Right lobe of liver (tissue), 6 donors: ENCODE measurements around the gene TMEM72. TPM values are rescaled to one million over a fixed set of nuclear protein-coding genes. Genes with fewer than 3 reads are reported as not detected.

ENCODE experiments used
- ATAC-seq, 4 donors: fragments of 200-7000 bp; cut with Tn5 transposase; one replicate each; pipeline ENCODE4 v1.9.1; 2020; ENCODE audit warnings: mild to moderate bottlenecking in 4 of 4, moderate library complexity in 4 of 4
- DNase-seq, 3 donors: peaks; one replicate each; pipeline ENCODE4 v3.0.0-alpha.2; 2020
- H3K27ac ChIP-seq, 3 donors: fragments of 200-600 bp; one replicate each; pipeline ENCODE4 v1.8.0; 2022
- H3K27me3 ChIP-seq, 2 donors: fragments of 200-600 bp; one replicate each; pipeline ENCODE4 v1.8.0; 2022
- H3K36me3 ChIP-seq, 4 donors: fragments of 200-600 bp; sonication (generic) in 1 of 4; one replicate each; pipeline versions ENCODE4 v1.5.1 to v1.8.0; 2017 to 2022; ENCODE audit warnings: control low read depth in 1 of 4
- H3K4me1 ChIP-seq, 4 donors: fragments of 200-600 bp; sonication (generic) in 1 of 4; one replicate each; pipeline versions ENCODE4 v1.5.1 to v1.8.0; 2017 to 2022; ENCODE audit warnings: control low read depth in 1 of 4
- H3K4me3 ChIP-seq, 3 donors: fragments of 200-600 bp; one replicate each; pipeline ENCODE4 v1.8.0; 2022
- H3K9me3 ChIP-seq, 4 donors: fragments of 200-600 bp; sonication (generic) in 1 of 4; one replicate each; pipeline versions ENCODE4 v1.5.1 to v1.8.0; 2017 to 2022; ENCODE audit warnings: control low read depth in 1 of 4
- POLR2A ChIP-seq: fragments of 450-650 bp; IDR thresholded peaks from one replicate; pipeline ENCODE4 v1.6.1; 2017; ENCODE audit warnings: antibody characterized with exemption, mild to moderate bottlenecking
- WGBS: methylation state at CpG from one replicate; pipeline ENCODE4 v1.1.6; 2018; ENCODE audit warnings: low coverage, low lambda C conversion rate; ENCODE audit not compliant: insufficient coverage; ENCODE audit errors: missing lambda C conversion rate; 5-methylcytosine and 5-hydroxymethylcytosine counted together
- intact Hi-C, 2 donors: fragments of 100-400 bp; cut with DNase I; formaldehyde crosslinking; loops; one replicate each; pipeline versions ENCODE4 v1.11.2 to v1.14.1; 2022
- total RNA-seq, 6 experiments: library from RNA; depleted of rRNA in 2 of 6; stranded (reverse); fragments of >200 nt in 2 of 6; fragmentation: NEBNext Ultra II Directional in 3 of 6; extraction: Animal tissue kit (Norgen Biotek cat#: 25700) in 3 of 6; gene quantifications; one replicate each; pipeline versions ENCODE4 v1.1.0 to v1.2.4, GENCODE V29; 2016 to 2023
- TF ChIP-seq, protein P1 (sequence below), 4 donors: fragments of 200-600 bp in 3 of 4; fragments of 450-650 bp in 1 of 4; IDR thresholded peaks; one replicate each; pipeline versions ENCODE4 v1.5.1 to v1.8.0; 2016 to 2022; ENCODE audit warnings: antibody characterized with exemption in 4 of 4, mild to moderate bottlenecking in 2 of 4
- donor health status: DM: no; HTN: yes; CAD: no.
- donor health status: DM: no; HTN: no; CAD: no.
- donor health status: DM: no; HTN: no; CAD: no.
- donor health status: DM: no; HTN: yes; CAD: no.
- donor health status: DM: no; HTN: yes; CAD: no.

The TMEM72 gene
- total RNA-seq, 6 experiments from 2014 or later = not detected

DNA sequence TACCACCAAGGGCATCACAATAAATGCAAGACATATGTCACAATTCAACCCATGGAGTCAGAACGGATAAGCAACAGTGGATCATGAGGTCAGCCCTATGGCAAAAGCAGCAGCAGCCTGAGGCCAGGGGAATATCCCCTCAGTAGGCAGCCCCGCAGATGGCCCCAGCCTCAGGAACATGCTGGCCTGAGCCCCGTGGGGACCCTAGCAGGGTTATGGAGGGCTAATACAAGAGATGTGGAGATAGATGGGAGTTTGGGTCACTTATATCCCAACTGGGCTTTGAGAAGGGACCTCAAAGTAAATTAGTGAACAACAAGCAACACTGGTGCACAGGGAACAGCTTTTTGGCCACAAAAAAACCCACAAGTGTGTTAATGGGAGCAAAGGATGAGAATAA lies 9.1 kb downstream of the TMEM72 start:
- no peak for TF ChIP-seq POLR2A
- TF ChIP-seq, protein P1, sequence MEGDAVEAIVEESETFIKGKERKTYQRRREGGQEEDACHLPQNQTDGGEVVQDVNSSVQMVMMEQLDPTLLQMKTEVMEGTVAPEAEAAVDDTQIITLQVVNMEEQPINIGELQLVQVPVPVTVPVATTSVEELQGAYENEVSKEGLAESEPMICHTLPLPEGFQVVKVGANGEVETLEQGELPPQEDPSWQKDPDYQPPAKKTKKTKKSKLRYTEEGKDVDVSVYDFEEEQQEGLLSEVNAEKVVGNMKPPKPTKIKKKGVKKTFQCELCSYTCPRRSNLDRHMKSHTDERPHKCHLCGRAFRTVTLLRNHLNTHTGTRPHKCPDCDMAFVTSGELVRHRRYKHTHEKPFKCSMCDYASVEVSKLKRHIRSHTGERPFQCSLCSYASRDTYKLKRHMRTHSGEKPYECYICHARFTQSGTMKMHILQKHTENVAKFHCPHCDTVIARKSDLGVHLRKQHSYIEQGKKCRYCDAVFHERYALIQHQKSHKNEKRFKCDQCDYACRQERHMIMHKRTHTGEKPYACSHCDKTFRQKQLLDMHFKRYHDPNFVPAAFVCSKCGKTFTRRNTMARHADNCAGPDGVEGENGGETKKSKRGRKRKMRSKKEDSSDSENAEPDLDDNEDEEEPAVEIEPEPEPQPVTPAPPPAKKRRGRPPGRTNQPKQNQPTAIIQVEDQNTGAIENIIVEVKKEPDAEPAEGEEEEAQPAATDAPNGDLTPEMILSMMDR (IDR thresholded peaks at IDR 0.05) = no peak
- DNase-seq = no peak
- H3K4me1 ChIP-seq = no peaks in the 10 kb centered on the region
- H3K27ac ChIP-seq = no peak overlapping the region
- no peak overlapping the region for H3K4me3 ChIP-seq
- no peaks in the 10 kb centered on the region for H3K36me3 ChIP-seq
- WGBS = 67% methylated on average over 2 of the region's 3 CpGs
- H3K27me3 ChIP-seq = no peaks in the 10 kb centered on the region
- no peak for ATAC-seq
- no peaks in the 10 kb centered on the region for H3K9me3 ChIP-seq
- intact Hi-C loops = no loop called here

DNA sequence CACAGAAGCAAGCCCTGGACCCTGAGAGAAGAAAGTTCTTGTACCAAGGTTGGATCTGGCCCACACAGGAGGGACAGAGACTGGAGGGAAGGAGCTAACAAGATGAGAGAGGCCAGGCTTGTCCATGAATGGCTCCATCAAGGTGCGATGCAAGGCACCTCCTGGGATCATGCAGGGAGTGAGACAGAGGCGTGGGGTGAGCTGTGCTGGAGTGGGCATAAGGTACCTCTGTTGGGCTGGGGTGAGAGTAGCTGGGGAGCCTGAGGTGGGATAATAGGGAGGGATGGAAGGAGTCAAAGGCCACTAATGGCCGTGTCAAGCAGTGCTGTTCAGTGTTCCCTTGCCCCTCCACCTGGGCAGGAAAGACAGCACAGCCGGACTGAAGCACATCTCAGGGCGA lies 9.9 kb downstream of the TMEM72 start:
- no peaks in the 10 kb centered on the region for H3K27me3 ChIP-seq
- intact Hi-C loops = no loop called here
- no peak overlapping the region for H3K27ac ChIP-seq
- no peaks in the 10 kb centered on the region for H3K4me1 ChIP-seq
- no peaks in the 10 kb centered on the region for H3K9me3 ChIP-seq
- 100% methylated on average over 1 of the region's 5 CpGs for WGBS
- no peak overlapping the region for H3K4me3 ChIP-seq
- TF ChIP-seq POLR2A = no peak
- TF ChIP-seq, protein P1 (IDR thresholded peaks at IDR 0.05) = no peak
- no peak for ATAC-seq
- H3K36me3 ChIP-seq = no peaks in the 10 kb centered on the region
- DNase-seq = no peak

DNA sequence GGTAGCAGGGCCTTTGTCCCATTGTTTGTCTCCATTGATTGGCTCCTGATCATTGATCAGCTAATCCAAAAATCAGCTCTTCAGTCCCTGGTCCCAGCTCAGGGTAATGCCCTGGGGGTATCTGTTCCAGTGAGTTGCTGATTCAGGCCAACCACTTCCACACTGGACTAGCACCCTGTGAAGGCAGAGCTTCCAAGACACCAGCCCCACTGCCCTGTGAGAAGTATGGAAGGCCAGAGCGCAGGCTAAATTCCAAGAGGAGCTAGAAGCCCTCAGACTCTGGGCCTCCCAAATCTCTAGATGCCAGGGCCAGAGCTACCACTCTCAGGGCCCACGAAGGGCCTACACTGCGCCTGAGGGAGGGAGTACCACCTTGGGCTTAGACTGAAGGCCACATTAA lies 10.4 kb downstream of the TMEM72 start:
- no peak for TF ChIP-seq POLR2A
- TF ChIP-seq, protein P1 (IDR thresholded peaks at IDR 0.05) = no peak
- Histone ChIP-seq H3K27ac (no peak overlapping the region), H3K4me3 (no peak overlapping the region), H3K4me1 (no peaks in the 10 kb centered on the region), H3K36me3 (no peaks in the 10 kb centered on the region), H3K9me3 (no peaks in the 10 kb centered on the region), H3K27me3 (no peaks in the 10 kb centered on the region)
- WGBS = no CpG with 5 or more reads among the region's 3 CpGs
- intact Hi-C loops = no loop called here
- ATAC-seq (no peak), DNase-seq (no peak)

DNA sequence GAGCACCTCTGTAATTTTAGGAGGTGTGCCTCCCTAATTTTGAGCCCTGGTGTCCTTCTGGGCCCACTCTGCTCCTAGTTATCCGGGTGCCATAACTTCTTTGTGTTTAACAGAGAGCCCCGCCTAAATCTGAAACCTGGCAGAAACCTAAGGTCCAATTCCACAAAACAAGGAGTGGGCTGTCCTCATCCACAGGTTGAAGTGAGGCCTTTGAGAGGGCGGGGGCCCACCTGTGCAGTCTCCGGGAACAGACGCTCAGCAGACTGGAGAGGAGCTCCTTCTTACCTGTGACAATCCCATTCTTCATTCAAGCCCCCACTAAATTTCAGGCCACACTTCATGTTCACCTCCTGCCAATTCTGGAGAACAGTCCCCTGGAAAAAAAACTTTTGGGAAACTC lies 10.9 kb downstream of the TMEM72 start:
- intact Hi-C loops = no loop called here
- DNase-seq (no peak), ATAC-seq (no peak)
- H3K27me3 ChIP-seq = no peaks in the 10 kb centered on the region
- H3K9me3 ChIP-seq = no peaks in the 10 kb centered on the region
- H3K27ac ChIP-seq = no peak overlapping the region
- no CpG with 5 or more reads among the region's 5 CpGs for WGBS
- H3K36me3 ChIP-seq = no peaks in the 10 kb centered on the region
- no peak overlapping the region for H3K4me3 ChIP-seq
- TF ChIP-seq, protein P1 (IDR thresholded peaks at IDR 0.05) = no peak
- TF ChIP-seq POLR2A = no peak
- H3K4me1 ChIP-seq = peaks cover 0 to 3% (median 0%) of the 10 kb centered on the region in 4 donors
